ENCODE measurements around the gene KCTD12. TPM values are rescaled to one million over a fixed set of nuclear protein-coding genes. Genes with fewer than 3 reads are reported as not detected.
"Not testable (repeated sequence)": the region's sequence is repeated elsewhere in the genome, so short reads cannot be mapped to it uniquely, and the experiment has no call there.

The KCTD12 gene
- total and polyA plus RNA-seq, 2 donors (not counting 3 experiments of a cell fraction or from before 2014, with no cell fraction given), result 95.9 to 116 TPM

GRCh38 chr13:76921516-76921915 is 35.3 kb upstream of the KCTD12 start:
- no peaks in the 10 kb centered on the region for H3K36me3 ChIP-seq (ENCODE audit: control insufficient read depth in 2 of 2, extremely low read depth in 1 of 2, insufficient read depth in 2 of 2, low read length in 2 of 2)
- H3K27ac ChIP-seq (ENCODE audit: insufficient read depth, low read depth, low read length), result no peak overlapping the region
- H3K4me2 ChIP-seq (ENCODE audit: insufficient read depth, low read length), result no peak overlapping the region
- H3K4me1 ChIP-seq (ENCODE audit: control insufficient read depth, extremely low read depth, insufficient read depth, low read length), result no peaks in the 10 kb centered on the region
- no peaks in the 10 kb centered on the region for H3K9me3 ChIP-seq (replicated peaks; ENCODE audit: control insufficient read depth, insufficient read depth, low read length)
- ChIA-PET CTCF (interaction anchor here (2.1 kb wide), 1 partner anchor 18 kb away, joined by 7 read pairs; no protein-coding TSS in a partner anchor), POLR2A (no interaction called here)
- no peaks in the 10 kb centered on the region for H3K79me2 ChIP-seq (ENCODE audit: control insufficient read depth, insufficient read depth, low read length)
- dilution Hi-C loops (cut with MboI; ENCODE audit: extremely low pct_ligation_motif_present, low sequenced_read_pairs), result no loop called here
- no peak overlapping the region for H3K4me3 ChIP-seq (replicated peaks in 1 of 3; ENCODE audit: insufficient read depth in 1 of 3, low read depth in 1 of 3, low read length in 3 of 3)
- TF ChIP-seq POLR2AphosphoS5 (IDR thresholded peaks at IDR 0.05; ENCODE audit: insufficient read depth, low read depth, low read length) (no peak), POLR2A (IDR thresholded peaks at IDR 0.05; ENCODE audit: low read depth, low read length) (no peak), JUN (IDR thresholded peaks at IDR 0.05; ENCODE audit: borderline replicate concordance, insufficient read depth, insufficient read length, low read depth) (no peak)
- TF ChIP-seq, protein P1, sequence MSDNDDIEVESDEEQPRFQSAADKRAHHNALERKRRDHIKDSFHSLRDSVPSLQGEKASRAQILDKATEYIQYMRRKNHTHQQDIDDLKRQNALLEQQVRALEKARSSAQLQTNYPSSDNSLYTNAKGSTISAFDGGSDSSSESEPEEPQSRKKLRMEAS (IDR thresholded peaks at IDR 0.05; ENCODE audit: insufficient read depth, insufficient read length), result no peak
- TF ChIP-seq, protein P2, sequence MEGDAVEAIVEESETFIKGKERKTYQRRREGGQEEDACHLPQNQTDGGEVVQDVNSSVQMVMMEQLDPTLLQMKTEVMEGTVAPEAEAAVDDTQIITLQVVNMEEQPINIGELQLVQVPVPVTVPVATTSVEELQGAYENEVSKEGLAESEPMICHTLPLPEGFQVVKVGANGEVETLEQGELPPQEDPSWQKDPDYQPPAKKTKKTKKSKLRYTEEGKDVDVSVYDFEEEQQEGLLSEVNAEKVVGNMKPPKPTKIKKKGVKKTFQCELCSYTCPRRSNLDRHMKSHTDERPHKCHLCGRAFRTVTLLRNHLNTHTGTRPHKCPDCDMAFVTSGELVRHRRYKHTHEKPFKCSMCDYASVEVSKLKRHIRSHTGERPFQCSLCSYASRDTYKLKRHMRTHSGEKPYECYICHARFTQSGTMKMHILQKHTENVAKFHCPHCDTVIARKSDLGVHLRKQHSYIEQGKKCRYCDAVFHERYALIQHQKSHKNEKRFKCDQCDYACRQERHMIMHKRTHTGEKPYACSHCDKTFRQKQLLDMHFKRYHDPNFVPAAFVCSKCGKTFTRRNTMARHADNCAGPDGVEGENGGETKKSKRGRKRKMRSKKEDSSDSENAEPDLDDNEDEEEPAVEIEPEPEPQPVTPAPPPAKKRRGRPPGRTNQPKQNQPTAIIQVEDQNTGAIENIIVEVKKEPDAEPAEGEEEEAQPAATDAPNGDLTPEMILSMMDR (IDR thresholded peaks at IDR 0.05; ENCODE audit: extremely low read depth in 1 of 2, insufficient read depth in 1 of 2, low read depth in 1 of 2, low read length in 2 of 2), result no peak
- no TSS peak for BruUV-seq (replicated peaks)
- H3K27me3 ChIP-seq (ENCODE audit: control insufficient read depth in 2 of 2, insufficient read depth in 2 of 2, low read length in 2 of 2), result peaks cover 9 to 19% of the 10 kb centered on the region in 2 experiments
- intact Hi-C loops (cut with micrococcal nuclease), result no loop called here
- H2AFZ ChIP-seq (ENCODE audit: low read depth, low read length), result no peak overlapping the region
- H4K20me1 ChIP-seq (replicated peaks; ENCODE audit: control insufficient read depth, extremely low read depth, insufficient read depth, low read length), result no peaks in the 10 kb centered on the region
- H3K9me1 ChIP-seq (replicated peaks; ENCODE audit: control insufficient read depth, extremely low read depth, insufficient read depth, low read length), result no peaks in the 10 kb centered on the region
- no peak overlapping the region for H3K9ac ChIP-seq (replicated peaks; ENCODE audit: extremely low read depth, insufficient read depth, low read length)
- no peak for DNase-seq (ENCODE audit: low read depth, low spot score)
- FAIRE-seq, result no peak

DNA sequence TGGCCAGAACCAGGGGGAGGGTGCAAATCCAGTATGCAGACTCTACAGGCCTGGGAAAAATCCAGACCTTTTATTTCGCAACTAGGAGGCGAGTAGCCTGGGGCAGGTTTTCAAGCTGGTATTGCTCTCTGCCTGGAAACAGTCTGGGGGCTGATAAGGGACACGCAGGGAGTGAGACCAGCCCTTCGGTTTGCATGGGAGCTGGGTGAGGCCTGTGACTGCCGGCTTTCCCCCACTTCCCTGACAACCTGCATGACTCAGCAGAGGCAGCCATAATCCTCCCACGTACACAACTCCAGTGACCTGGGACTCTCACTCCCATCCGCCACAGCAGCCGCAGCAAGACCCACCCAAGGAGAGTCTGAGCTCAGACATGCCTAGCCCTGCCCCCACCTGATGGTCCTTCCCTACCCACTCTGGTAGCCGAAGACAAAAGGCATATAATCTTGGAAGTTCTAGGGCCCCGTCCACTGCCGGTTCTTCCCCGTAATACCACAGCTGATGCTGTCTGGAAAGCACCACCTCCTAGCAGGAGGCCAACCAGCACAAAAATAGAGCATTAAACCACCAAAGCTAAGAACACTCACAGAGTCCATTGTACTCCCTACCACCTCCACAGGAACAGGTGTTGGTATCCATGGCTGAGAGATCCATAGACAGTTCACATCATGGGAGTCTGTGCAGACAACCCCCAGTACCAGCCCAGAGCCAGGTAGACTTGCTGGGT is 31.7 kb upstream of the KCTD12 start:
- H3K9me3 ChIP-seq (replicated peaks; ENCODE audit: control insufficient read depth, insufficient read depth, low read length); H3K27ac ChIP-seq (ENCODE audit: insufficient read depth, low read depth, low read length); intact Hi-C loops (cut with micrococcal nuclease); H3K36me3 ChIP-seq (ENCODE audit: control insufficient read depth in 2 of 2, extremely low read depth in 1 of 2, insufficient read depth in 2 of 2, low read length in 2 of 2); H3K4me3 ChIP-seq (replicated peaks in 1 of 3; ENCODE audit: insufficient read depth in 1 of 3, low read depth in 1 of 3, low read length in 3 of 3); H3K9ac ChIP-seq (replicated peaks; ENCODE audit: extremely low read depth, insufficient read depth, low read length); FAIRE-seq; H4K20me1 ChIP-seq (replicated peaks; ENCODE audit: control insufficient read depth, extremely low read depth, insufficient read depth, low read length); H3K4me1 ChIP-seq (ENCODE audit: control insufficient read depth, extremely low read depth, insufficient read depth, low read length); H3K4me2 ChIP-seq (ENCODE audit: insufficient read depth, low read length); POLR2A ChIA-PET; H2AFZ ChIP-seq (ENCODE audit: low read depth, low read length); dilution Hi-C loops (cut with MboI; ENCODE audit: extremely low pct_ligation_motif_present, low sequenced_read_pairs); H3K9me1 ChIP-seq (replicated peaks; ENCODE audit: control insufficient read depth, extremely low read depth, insufficient read depth, low read length); H3K79me2 ChIP-seq (ENCODE audit: control insufficient read depth, insufficient read depth, low read length); H3K27me3 ChIP-seq (ENCODE audit: control insufficient read depth in 2 of 2, insufficient read depth in 2 of 2, low read length in 2 of 2); DNase-seq (ENCODE audit: low read depth, low spot score); BruUV-seq (replicated peaks): not testable (repeated sequence)
- CTCF ChIA-PET, result interaction anchor here (1.4 kb wide), 2 partner anchors 10 to 241 kb away, joined by 3 to 4 read pairs; no protein-coding TSS in a partner anchor

Measured in endothelial cell of umbilical vein (primary cell).